NCI-H1105 (cell line): ENCODE measurements around the gene MUC21.

ENCODE experiments used
- DNase-seq: peaks from one replicate; lab custom pipeline; 2025; lab: John Stamatoyannopoulos, UW

The MUC21 gene

DNA sequence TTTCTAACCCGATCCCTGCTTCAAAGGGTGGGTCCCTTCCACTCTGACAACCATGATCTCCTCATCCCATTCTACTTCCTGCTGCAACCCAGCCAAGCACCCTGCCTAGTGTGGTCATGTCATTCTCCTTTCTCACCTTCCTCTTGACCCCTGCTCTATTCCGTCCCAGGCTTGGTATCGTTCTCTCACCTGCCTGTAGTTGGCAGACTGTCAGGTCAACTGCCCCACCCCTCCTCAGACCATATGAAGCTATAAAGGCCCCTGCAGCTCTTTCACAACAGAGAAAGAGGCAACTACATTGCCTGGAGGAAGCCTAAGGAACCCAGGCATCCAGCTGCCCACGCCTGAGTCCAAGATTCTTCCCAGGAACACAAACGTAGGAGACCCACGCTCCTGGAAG, at the start of gene MUC21:
MUC21 (plus strand) TSS at position 280 of the 400 bp plus-strand sequence. CDS start 241 bp downstream, outside the sequence.
- no peak for DNase-seq

DNA sequence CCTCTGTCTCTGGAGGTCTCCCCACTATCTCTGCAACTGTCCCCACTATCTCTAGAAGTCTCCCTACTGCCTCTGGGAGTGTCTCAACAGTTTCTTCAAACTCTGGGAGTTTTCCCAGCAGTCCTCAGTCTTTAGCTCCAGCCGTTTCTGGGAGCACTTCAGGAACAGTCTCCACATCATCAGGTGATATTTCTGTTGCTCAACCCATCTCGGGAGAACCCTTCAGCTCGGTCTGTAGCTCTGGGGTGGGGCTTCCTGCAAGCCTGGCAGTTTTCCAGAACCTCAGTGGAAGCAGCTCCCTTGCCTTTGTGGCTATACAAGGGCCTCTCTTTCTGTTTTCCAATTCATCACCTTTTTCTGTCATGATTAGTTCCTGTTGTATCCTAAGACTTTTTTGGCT, 48.5 kb upstream of the MUC21 start:
- DNase-seq: no peak

DNA sequence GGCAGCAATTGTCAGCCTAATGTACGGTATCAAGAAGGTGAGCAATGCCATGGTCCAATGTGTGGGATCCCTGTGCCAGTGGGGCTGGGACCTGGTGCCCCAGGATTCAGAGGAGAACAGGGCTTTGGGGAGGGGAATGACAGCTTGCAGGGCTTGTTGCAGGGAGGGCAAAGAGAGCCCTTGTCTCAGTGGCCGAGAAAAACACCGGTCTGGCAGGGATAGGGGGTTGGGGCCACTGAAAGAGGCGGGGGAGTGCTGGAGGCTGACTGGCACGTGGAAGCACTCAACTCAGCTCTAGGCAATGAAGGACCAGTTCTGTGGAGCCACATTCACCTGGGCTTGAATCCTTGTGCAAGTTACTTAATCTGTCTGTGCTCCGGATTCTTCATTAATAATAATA, 46.3 kb upstream of the MUC21 start:
- DNase-seq: no peak

DNA sequence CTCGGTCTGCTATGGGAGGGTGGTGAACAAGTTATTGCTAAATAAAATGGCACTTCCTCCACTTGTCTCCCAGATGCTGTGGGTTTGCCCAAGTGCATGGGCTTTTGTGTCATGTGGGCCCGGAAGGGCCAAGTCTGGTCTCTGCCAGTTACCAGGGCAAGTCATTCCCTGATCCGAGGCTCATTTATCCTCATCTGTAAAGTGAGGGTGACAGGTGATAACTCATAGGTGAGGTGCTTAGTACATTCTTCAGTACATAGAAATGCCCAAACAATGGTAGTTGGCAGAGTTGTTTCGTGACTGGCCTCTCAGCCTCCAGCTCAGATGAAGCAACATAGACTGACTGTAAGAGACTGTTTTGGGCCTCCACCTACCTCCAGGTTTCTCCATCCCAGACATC, 44.8 kb upstream of the MUC21 start:
- DNase-seq: no peak

DNA sequence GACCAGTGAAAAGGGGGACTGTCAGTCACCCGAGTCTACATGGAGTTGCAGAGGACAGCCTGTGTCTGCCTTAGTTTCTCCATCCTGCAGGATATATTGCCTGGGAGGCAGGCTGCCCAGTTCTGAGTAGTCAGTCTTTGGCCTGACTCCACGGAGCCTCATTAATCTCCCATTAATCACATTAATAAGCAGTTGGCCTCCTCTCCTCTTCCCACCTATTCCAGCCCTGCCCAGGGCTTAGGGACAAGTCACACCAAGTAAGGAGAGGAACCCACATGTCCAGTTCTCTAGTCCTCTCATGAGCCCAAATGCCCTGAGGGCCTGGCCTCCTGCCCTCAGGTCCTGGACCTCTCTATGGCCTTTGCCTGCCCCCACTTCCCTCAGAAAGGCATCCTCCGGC, 44.0 kb upstream of the MUC21 start:
- DNase-seq: no peak

DNA sequence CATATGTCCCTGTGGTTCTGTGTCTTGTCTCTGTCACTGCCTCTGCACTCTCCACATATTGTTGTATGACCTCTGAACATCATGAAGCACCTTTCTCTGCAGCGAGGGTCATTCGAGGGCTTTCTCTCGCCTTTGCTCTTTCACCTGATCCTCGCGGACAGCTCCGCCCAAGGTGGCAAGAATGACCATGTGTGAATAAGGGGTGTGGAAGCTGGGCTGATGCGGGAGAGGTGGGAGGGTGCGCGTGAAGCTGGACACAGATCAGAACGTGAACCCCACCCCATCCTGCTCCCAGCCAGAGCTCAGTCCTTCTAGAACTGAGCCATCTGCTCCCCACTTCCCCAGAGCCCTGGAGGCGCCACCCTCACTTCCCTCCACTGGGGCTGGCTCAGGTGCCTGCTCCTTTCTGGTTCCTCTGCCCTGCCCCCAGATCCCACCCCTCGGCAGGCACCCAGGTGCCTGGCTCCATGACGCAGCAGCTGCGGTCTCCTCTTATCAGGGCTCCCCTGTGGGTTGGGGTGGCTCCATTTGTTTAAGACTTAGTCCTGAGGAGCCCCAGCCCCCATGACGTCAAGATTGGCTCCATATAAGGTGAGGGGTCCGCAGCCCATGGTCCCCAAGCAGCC, 43.0 kb upstream of the MUC21 start, which contains the start of gene MUCL3:
MUCL3 (plus strand) TSS at position 613 of the 626 bp plus-strand sequence. CDS start 27 bp downstream, outside the sequence.
- no peak for DNase-seq

DNA sequence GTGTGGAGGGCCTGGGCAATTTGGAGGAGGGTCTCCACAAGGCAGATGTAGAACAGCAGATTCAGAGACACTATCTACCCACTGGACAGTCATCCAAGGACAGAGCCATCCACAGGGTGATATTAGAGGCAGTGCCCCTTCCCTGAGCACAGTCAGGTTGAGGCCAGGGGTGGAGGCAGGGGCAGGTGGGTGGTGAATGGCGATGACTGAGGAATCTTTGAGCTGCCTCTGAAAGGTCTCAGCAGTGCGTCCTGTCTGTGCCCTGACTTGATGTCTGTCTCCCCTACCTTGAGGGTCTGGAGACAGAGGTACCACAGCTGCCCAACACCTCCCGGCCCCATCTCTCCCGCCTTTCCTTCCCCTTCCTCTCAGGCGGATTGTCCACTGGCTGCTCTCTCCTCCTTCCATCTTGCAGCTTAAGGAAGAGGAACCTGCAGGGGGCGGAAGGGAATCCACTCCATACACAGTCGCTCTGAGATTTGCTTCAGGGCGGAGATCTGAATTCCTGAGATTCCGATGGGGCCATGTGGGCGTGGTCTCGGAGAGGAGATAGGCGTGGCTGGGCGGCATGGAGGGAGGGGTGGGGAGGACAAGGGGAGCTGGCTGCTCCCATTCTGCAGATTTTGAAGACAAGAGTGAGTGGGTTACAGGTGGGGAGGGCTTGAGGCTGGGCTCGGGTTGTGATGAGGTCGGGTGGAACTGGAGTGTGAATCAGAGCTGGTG, 41.0 kb upstream of the MUC21 start:
- no peak for DNase-seq

DNA sequence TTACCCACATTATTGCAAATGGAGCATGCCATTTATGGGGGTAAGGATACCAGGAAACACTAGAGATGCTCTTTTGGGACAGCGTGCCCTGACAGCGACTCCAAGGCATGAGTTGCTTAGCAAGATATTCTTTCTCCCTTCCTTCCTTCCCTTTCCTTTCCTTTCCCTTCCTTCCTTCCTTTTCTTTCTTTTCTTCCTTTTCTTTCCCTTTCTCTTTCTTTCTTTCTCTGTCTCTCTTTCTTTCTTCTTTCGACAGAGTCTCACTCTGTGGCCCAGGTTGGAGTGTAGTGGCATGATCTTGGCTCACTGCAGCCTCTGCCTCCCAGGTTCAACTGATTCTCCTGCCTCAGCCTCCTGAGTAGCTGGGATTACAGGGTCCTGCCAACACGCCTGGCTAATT, 39.5 kb upstream of the MUC21 start:
- no peak for DNase-seq

DNA sequence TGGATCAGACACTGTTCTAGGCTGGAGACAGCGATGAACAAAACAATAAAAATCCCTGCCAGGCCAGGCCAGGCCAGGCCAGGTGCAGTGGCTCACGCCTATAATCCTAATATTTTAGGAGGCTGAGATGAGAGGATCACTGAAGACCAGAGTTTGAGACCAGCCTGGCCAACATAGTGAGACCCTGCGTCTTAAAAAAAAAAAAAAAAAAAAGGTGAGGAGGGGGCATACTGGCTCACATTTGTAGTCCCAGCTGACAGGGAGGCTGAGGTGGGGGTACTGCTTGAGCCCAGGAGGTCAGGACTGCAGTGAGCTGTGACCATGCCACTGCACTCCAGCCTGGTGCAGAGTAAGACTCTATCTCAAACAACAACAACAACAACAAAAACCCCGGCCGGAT, 38.2 kb upstream of the MUC21 start:
- DNase-seq: no peak

DNA sequence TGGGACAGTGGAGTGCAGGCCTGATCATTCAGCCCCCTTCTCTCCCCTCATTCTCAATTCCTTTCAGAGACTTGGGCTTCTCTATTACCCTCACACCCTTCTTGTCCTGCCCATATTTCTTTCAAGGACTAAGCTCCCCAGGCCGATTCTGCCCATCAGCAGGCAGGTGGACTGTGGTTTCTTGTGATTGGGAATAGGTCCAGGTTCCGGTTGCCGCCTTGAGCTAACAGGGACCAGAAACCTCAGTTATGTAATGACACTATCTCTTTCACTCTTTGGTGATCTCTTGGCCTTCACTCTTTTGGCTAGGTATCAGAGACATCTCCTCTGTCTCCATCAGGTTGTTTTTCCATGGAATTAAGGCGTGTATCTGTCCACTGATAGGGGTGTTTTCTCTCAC, 36.3 kb upstream of the MUC21 start:
- DNase-seq: no peak

DNA sequence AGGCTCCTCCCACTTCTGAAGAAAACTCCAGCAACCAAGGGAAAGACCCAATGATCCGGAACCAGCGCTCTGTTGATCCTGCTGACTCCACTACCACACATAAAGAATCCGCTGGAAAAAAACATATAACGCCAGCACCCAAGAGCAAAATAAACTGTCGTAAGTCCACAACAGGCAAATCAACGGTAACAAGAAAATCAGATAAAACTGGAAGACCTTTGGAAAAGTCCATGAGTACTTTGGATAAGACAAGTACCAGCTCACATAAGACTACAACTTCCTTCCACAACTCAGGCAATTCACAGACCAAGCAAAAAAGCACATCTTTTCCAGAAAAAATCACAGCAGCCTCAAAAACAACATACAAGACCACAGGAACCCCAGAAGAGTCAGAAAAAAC, 34.7 kb upstream of the MUC21 start:
- no peak for DNase-seq

DNA sequence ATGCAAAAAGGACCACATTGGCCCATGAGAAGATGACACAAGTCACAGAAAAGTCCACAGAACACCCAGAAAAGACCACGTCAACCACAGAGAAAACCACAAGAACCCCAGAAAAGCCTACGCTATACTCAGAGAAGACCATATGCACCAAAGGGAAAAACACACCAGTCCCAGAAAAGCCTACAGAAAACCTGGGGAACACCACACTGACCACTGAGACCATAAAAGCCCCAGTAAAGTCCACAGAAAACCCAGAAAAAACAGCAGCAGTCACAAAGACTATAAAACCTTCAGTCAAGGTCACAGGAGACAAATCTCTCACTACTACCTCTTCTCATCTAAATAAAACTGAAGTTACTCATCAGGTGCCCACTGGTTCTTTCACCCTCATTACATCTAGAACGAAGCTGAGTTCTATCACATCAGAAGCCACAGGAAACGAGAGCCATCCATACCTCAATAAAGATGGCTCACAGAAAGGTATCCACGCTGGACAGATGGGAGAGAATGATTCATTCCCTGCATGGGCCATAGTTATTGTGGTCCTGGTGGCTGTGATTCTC, 31.5 kb upstream of the MUC21 start:
- no peak for DNase-seq

DNA sequence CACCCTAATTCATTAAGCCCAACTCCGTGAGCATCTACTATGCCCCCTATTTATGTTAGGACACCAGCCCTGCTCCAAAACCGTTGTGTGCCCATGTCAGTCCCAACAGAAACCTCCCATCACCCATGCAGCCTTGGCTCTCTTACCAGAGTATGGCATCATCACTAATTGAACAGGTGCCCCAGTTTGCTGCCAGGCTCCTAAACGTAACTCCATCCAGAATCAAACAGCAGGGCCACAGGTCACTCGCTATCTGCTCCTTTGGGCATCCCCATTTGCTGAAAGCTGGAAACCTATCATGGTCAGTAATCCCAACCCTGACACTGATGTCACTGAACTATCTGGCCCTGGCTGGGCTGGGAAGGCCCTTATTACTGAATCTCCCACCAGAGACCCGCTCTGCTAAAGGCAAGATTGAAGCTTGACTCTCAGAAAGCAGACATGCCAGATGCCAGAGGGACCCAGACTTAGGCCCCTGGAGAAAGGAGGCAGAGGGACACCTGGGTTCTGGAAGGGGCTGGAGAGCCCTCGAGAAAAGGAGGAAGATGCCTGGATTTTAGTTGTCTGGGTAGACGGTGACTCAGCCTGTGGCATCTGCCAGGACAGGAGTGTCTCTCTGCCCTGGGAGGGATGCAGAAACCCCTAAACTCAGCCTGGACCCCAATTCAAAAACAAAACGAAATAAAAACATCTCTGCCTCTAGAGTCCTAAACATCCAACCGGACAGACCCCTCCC, 28.7 kb upstream of the MUC21 start:
- no peak for DNase-seq

DNA sequence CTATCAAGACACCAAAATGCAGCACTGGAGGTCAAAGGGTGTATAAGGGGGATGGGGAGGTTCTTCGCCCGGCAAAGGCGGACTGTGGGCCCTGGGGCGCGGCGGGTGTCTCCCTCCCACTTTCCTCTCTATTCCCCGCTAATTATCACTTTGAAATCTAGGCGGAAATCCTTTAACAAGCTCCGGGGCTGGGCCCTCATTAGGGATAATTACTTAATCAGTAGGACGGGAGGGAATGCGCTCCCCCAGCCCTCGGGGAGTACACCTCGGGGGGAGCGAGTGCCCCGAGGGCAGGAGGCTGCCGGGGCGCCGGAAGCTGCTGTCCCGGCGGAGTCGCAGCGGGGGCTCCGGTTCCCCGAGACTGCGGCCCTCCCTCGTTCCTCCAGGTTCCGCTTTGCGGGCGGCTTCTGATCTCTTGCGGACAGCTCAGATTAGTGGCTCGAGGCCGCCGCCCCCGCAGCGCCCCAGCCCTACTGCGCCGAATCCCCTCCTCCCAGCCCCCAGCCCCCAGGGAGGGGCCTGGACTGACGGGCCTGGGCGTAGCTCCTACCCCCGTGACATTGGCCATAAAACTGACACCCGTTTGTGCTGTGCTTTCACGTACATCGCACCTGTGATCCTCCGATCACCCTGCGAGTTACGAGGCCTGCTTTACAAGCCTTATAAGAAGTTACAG, 28.0 kb upstream of the MUC21 start:
- peak; percentile 52 for DNase-seq

DNA sequence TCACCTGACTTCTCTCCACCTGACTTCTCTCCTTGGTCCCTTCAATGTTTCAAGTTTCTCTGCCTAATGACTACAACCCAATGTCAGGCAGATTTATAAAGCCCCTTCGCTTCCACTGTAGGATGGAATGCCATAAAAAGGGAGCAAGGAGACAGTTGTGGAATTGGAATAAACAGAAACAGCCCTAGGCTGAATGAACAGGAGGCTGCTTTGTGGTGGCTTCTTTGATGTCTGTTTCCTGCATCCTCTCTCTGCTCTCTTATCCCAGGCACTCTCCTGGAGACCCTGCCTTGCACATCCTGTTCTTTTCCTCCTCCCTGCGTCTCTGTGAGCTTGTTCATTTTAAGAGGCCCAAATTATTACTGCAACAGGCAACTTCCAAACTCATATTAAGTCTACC, 25.8 kb upstream of the MUC21 start:
- no peak for DNase-seq

DNA sequence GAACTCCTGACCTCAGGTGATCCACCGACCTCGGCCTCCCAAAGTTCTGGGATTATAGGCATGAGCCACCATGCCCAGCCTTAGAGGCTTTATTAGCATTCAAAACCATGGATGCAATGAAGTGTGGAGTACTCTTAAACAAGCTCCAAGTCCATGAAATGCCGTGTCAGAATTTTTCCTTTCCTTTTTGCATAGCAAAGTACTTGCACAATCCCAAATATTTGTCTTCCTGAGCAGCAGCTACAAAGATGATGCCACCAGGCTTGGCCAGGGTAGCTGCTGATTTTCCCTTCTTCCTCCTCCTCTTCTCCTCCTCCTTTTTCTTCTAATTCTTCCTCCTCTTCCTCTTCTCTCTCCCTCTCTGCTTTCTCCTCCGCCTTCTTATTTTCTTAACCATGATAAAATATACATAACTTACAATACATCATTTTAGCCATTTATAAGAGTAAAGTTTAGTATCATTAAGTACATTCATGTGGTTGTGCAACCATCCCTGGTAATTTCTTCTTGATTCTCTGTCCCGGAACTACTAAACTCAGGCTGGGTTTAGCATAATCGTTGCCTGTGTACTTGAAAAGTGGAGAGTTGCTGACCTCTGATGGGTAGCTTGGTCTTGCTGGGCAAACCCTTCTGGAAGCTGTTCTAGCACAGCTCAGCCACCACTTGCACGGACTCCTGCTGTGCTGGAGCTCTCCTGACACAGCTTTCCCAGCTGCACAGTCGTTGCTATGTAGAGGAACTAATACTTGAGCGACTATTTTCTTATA, 22.4 kb upstream of the MUC21 start:
- DNase-seq: no peak

DNA sequence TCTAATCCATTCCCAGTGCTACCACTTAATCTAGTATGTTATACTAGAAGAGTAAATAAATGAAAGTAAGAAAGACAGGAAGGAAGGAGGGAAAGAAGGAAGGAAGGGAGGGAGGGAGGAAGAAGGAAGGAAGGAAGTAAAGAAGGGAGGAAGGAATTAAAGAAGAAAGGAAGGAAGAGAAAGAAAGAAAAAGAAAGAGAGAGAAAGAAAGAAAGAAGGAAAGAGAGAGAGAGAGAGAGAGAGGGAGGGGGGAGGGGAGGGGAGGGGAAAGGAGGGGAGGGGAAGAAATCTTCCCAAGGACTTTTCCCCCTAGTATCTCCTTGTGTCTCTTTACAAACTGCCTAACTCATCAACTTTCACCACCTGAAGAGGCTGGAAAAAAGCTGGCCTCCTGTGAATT, 20.8 kb upstream of the MUC21 start:
- no peak for DNase-seq

DNA sequence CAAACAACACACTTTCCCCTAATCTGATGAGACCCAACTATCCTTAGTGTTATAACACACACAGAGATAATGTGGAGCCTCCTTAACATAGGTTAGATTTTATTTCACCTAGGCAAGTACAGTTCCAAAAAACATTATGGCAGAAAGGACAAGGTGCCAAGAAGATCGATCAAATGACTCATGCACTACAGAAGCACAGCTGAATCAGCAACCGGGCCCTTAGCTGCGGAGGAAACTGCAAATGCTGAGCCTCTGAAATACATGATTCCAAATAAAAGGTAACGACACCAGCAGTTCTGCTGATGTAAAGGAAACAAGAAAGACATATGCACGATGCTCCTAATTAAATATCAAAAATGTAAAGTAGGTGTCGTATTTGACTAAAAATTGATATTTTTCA, 19.9 kb upstream of the MUC21 start:
- no peak for DNase-seq

DNA sequence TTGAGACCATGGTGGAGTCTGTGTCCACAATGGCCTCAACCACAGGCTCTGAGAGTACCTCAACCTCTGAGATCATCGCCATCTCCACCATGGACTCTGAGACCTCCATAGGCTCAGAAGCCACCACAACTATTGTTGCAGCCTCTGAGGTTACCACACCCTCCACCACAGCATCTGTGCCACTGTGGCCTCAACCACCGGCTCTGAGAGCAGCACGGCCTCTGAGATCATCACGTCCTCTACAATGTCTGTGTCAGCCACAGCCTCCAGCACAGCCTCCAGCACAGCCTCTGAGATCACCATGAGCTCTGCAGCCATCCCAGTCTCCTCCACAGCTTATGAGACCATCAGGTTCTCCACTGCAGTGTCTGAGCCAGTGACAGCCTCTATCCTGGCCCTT, 19.4 kb upstream of the MUC21 start:
- no peak for DNase-seq

DNA sequence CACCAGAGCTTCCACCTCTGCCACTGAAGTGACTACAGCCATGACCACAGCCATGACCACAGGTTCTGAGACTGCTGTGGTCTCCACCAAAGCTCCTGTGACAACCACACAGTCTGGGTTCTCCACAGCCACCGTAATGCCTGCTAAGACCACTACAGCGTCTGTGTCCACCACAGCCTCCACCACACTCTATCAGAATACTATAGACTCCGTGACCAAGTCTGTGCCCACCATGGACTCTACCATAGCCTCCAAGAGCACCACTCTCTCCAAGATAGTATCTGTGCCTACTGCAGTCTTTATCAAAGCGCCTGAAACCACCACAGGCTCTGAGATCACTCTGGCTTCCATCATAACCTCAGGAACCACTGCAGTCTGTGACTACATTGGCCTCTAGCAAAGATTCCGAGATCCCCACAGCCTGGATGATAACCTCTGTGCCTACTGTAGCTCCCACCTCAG, 18.3 kb upstream of the MUC21 start:
- DNase-seq: no peak

DNA sequence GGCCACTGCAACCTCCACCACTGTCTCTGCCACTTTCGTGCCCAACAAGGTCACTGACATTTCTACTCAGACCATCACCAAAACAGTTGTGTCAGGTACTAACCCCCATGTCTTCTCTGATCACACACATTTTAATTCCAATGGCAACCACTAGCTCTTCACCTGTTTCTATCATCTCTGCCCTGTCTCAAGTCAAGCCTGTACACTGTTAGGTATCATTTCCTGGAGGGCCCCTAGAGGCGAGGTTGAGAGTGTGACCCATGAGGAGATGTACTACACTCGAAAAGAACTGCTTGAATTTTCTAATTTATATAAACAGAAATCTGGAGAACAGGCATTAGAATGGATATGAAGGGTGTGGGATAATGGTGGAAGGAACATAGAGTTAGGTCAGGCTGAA, 17.4 kb upstream of the MUC21 start:
- no peak for DNase-seq
